Left kidney (tissue), 2 donors: ENCODE measurements around the gene RYR1. TPM values are rescaled to one million over a fixed set of nuclear protein-coding genes. Genes with fewer than 3 reads are reported as not detected.
"Not testable (repeated sequence)": the region's sequence is repeated elsewhere in the genome, so short reads cannot be mapped to it uniquely, and the experiment has no call there.

Source experiments
- DNase-seq: peaks from one replicate; pipeline ENCODE4 v3.0.0-alpha.2; 2013
- polyA plus RNA-seq: library from polyadenylated mRNA; unstranded; fragments of 120-200 nt; gene quantifications from one replicate; pipeline ENCODE4 v1.2.1, GENCODE V29; 2013; ENCODE audit not compliant: insufficient read length

The RYR1 gene
- polyA plus RNA-seq, 1 donor: 9.6 TPM

DNA sequence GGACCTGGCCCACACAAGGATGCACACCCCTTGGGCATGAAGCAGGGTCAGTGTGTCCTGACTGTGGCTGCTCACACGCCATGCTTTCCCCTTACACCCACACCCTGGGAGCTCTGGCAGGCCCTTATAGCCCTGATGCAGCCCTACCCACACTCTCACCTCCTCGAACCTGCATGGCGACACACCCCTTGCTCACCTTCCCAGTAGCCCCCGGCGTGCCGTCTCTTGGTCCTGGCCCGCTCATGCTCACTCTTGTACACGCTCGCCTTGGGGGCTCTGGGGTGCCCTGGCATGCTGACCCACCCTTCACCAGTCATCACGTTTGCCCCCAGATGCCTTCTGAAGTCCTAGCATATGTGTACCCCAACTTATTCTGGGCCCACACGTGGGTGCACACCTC lies 128.2 kb downstream of the RYR1 start:
- DNase-seq: no peak

DNA sequence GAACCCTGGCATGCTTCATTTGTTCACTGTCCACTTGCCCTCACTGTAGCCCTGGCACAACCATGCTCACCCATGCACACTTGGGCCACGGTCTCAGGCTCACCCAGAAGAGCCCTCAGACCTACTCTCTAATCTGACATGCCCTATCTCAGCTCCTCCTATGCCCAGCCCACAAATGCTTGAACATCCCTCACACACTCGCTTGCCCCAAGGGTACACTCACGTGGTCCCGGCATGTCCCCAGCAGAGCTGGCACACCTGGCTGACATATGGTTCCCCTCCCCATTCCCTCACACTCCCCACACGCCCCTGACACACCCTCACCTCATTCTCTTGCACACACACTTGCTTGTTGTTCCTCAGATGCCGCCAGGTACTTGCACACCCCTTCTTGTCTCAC lies 128.6 kb downstream of the RYR1 start:
- DNase-seq: no peak

DNA sequence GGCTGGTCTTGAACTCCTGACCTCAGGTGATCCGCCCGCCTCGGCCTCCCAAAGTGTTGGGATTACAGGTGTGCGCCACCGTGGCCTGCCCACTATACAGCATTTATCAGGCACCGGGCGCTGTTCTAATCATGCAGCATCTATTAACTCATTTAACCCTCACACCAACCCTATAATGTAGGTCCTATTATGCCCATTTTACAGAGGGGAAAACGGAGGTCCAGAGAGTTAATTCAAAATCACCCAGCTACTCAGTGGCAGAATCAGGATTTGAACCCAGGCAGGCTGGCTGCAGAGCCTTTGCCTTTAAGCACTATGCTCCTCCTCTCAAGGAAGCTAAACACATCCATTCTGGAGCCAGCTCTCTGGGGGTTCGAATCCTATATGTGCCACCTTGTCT lies 130.0 kb downstream of the RYR1 start:
- DNase-seq: no peak

DNA sequence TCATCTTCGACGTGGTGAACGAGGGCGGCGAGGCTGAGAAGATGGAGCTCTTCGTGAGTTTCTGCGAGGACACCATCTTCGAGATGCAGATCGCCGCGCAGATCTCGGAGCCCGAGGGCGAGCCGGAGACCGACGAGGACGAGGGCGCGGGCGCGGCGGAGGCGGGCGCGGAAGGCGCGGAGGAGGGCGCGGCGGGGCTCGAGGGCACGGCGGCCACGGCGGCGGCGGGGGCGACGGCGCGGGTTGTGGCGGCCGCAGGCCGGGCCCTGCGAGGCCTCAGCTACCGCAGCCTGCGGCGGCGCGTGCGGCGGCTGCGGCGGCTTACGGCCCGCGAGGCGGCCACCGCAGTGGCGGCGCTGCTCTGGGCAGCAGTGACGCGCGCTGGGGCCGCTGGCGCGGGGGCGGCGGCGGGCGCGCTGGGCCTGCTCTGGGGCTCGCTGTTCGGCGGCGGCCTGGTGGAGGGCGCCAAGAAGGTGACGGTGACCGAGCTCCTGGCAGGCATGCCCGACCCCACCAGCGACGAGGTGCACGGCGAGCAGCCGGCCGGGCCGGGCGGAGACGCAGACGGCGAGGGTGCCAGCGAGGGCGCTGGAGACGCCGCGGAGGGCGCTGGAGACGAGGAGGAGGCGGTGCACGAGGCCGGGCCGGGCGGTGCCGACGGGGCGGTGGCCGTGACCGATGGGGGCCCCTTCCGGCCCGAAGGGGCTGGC lies 131.6 kb downstream of the RYR1 start:
- no peak for DNase-seq

DNA sequence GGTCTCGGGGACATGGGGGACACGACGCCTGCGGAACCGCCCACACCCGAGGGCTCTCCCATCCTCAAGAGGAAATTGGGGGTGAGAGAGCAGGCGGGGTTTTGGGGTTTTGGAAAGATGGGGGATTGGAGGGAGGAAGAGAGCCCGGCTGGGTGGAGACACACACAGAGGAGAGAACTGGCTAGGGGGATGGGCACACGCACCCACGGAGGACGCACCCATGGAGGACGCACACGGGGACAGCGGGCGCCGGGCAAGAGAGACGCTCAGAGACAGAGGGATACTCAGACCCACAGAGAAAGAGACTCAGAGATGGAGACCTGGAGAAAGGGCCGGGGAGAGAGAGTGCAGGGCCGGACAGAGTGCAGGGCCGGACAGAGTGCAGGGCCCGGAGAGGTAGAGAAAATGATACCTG lies 132.2 kb downstream of the RYR1 start:
- no peak for DNase-seq

DNA sequence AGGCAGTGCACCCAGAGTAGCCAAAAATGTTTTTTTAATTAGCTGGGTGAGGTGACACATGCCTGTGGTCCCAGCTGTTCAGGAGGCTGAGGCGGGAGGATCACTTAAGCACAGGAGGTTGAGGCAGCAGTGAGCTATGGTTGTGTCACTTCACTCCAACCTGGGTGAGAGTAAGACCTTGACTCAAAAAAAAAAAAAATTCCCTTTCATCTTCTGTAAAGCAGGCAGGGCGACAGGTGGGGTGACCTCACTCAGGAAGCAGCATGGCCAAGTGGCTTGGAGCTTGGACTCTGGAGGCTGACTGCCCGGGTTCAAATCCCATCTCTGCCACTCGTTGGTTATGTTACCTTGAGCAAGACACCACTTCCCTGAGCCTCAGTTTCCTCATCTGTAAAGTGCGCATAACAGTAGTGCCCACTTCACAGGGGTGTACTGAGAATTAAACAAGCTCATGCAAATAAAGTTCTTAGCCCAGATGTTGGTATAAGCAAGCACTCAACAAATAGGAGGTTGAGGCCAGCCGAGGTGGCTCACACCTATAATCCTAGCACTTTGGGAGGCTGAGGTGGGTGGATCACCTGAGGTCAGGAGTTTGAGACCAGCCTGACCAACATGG lies 136.0 kb downstream of the RYR1 start:
- no peak for DNase-seq

DNA sequence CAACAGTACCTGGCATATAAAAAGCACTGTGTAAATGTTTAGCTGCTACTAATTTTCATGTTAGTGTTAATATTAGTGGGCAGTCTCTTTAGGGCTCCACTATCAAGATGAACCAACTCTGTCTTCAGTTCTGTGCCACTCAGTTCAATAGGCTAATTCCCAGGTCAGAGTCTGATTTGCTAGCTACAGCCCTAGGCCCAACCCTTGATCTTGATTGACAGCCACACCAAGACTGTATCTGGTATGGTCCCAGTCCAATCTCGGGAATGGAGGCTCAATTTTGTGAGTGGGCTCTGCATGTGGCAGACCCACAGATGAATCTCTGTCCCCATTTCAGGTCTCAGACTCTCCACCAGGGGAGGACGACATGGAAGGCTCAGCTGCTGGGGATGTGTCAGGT lies 138.2 kb downstream of the RYR1 start:
- DNase-seq: no peak

DNA sequence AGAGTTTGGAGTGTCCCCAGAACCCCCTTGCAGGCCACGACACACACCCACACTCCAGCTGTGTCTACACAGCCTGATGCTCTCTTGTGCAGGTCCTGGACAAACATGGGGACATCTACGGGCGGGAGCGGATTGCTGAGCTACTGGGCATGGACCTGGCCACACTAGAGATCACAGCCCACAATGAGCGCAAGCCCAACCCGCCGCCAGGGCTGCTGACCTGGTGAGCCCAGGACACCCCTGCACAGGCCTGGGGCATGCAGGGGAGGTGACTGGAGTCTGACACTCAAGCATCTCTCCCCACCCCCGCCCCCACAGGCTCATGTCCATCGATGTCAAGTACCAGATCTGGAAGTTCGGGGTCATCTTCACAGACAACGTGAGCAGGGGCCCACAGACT lies 144.3 kb downstream of the RYR1 start:
- no peak for DNase-seq

DNA sequence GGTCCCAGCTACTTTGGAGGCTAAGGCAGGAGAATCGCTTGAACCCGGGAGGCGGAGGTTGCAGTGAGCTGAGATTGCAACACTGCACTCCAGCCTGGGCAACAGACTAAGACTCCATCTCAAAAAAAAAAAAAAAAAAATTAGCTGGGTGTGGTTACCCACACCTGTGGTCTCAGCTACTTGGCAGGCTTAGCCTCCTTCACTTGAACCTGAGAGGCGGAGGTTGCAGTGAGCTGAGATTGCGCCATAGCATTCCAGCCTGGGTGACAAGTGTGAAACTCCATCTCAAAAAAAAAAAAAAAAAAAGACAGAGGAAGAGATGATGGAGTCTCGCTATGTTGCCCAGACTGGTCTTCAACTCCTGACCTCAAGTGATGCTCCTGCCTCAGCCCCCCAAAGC lies 145.8 kb downstream of the RYR1 start:
- not testable (repeated sequence) for DNase-seq

DNA sequence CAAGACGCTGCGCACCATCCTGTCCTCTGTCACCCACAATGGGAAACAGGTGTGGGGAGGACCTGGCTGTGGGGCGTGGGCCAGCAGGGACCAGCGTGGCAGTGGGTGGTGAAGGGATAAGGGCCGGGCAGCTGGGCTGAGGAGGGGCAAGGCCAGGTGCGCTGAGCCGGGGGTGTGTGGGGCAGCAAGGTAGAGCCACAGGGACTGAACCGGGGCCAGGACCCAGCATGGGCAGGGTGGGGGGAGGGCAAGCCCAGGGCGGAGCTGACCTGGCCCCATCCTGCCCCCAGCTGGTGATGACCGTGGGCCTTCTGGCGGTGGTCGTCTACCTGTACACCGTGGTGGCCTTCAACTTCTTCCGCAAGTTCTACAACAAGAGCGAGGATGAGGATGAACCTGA lies 146.6 kb downstream of the RYR1 start:
- no peak for DNase-seq

DNA sequence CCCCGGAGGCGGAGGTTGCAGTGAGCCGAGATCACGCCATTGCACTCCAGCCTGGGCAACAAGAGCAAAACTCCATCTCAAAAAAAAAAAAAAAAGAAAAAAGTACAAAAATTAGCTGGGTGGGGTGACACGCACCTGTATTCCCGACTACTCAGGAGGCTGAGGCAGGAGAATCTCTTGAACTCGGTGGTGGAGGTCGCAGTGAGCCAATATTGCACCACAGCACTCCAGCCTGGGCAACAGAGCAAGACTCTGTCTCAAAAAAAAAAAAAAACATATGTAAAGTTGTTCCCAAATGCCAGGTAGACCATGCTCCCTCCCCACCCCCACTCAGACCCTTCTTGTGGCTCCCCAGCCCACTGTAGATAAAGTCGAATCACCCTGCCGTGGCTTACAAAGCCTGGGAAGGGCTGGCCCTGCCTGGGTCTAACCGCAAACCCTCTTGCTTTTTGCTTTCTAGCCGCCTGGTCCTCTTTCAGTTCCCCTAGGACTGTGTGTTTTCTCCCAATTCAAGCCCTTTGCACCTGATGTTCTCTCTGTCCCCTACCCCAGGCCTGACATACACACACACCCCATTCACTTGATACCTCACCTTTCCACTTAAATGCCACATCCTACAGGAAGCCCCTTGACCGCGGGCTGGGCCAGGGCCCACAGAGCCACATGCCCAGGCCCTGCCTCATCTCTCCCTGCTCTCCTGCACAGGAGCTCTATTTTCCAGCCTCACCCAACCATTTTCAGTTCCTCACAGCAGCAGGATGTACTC lies 149.9 kb downstream of the RYR1 start:
- DNase-seq: no peak

DNA sequence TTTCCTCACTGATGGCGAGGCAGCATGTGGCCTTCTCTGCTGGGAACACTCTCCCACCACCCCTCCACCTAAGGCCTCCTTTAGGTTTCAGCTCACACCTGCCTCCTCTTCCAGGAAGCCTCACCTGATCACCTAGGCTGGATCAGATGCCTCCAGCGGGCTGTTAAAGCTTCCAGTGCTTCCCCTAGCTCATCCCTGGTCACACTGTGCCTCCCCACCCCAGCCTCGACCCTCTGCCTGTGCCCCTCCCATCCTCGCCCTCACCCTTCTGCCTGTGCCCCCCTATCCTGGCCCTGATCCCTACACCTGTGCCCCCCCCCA lies 150.5 kb downstream of the RYR1 start:
- no peak for DNase-seq

DNA sequence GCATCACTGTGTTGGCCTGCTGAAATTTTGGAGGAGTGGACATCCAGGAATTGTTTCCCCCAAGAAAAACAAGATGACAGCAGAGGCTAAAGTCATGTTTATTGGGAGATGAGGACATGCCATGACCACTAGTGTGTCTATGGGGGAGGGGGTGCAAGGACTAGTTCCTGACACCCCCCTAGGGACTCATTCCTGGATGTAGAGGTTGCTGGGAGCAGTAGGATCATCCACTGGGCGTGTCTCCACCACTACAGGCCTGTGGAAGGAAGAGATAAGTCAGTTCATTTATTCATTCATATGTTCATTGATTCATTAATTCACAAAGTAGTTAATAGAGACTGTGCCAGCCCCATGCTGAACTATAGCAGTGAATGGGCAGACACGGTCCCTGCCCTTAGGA lies 154.1 kb downstream of the RYR1 start:
- no peak for DNase-seq

DNA sequence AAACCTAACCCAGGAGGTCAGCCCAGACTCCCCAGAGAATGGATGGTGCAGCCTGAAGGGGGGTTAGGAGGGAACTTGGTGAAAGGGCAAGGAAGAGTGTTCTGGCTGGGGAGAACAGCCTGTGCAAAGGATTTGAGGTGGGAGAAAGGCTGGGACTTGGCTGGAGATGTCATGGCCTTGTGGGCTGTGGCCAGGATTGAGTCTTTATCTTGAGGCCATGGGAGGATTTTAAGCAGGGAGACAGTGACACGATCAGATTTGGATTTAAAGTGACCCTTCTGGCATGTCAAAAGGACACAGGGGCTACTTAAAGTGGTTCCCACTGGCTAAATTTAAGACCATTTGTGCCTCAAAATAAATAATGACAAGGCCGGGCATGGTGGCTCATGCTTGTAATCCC lies 154.6 kb downstream of the RYR1 start:
- no peak for DNase-seq

DNA sequence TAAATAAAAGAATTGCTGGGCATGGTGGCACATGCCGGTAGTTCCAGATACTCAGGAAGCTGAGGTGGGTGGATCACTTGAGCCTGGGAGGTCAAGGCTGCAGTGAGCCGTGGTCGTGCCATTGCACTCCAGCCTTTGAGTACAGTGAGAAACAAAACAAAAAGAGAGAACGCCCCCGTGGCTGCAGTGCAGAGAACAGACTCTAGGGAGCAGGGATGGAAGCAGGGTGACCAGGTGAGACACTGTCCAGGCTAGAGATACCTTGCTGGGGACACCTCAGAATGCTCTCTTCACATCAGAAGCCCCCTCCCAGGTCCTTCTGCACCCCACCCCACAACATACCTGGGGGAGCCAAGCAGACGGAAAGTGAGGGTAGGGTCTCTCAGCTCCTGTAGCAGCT lies 159.4 kb downstream of the RYR1 start:
- no peak for DNase-seq

DNA sequence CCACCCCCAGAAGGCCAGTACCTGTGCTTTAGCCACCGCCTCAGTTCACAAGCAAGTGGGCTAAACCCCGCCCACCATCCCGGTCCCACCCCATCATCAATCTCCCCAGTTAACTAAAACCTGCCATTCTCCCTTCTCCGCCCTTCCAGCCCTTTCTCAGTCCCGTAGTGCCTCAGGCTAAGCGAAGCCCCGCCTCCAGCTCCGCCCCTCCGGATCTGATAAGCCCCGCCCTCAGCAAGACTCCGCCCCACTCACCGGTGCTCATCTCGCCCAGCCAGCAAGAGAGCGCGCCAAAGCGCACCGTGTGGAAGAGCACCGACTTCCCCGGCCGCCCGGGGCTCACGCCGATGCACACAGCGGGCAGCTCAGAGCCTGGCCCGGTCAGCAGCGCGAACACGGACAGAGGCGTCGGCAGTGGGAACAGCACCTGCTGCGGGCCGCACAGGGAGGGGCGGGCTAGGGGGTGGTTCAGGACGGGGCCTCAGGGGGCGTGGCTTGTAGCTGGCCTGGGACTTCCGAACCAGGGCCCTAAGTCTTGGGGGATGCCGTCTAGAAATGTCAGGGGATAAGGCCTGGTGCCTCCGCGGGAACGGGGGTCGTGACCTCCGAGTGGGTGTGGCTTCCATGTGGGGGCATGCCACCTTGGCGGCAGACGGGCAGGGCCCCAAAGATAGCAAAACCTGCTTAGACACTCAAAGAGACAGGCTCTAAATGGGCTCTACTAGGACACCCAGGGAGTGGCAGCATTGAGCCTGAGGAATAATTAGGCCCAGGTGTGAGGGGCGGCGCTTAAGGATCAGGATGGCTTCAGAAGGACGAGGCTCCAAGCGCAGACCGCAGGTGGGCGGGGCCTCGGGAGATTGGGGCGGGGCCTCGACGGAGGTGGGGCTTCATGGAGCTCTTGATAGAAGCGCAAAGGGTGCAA lies 162.8 kb downstream of the RYR1 start:
- DNase-seq: peak; percentile 63

DNA sequence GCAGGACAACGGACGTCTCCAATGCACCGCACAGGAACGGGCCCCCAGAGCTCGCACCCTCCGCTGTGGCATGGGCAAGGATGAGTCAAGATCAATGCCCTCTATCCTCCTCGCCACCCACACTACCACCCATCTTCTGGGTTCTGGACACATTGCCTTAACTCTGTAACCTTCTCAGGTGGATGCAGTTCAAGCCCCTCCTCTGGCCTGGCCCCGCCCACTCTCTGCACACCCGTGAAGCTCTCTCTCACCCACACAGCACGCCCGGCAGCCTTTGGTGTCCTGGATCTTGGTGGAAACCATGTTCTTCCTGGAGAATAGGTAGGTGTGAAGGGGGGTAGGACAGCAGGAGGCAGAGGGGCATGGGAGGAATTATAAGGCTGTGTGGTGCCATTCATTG lies 163.6 kb downstream of the RYR1 start:
- no peak for DNase-seq

DNA sequence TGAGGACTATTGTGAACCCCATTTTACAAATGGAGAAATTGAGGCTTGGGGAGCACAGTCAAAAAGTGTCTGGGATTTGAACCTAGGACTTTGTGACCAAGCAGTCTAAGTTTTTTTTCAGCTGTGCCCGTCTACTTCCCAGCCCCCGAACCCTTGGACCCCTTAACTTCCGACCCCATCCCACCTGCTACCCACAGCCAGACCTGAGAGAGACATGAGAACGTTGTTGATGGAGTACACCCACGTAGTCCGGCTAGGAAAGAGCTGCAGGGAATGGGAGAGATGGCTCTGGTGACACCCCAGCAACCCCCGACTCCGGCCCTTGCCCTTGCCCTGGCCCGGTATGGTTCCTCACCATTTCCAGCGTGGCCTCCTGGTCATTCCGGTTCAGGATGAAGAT lies 166.2 kb downstream of the RYR1 start:
- DNase-seq: no peak

DNA sequence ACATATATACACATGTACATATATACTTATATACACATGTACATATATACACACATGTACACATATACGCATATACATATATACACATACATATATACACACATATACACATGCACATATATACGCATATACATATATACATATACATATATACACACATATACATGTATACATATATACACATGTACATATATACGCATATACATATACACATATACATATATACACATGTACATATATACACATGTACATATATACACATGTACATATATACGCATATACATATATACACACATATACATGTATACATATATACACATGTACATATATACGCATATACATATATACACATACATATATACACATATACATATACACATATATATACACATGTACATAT lies 169.4 kb downstream of the RYR1 start:
- not testable (repeated sequence) for DNase-seq

DNA sequence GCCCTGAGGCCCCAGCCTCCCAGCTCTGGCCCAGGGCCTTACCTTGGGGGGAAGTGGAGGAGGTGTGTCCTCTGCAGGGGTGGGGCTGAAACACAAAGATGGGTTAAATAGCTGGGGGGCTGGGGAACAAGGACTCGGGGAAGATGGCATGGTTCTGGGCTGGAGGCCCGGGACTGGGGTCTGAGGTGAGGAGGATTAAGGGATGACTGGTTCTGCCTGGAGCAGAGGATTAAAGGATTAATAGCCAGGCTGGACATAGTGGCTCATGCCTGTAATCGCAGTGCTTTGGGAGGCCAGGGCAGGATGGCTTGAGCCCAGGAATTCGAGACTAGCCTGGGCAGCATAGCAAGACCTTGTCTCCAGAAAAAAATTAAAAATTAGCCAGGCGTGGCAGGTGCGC lies 172.6 kb downstream of the RYR1 start:
- no peak for DNase-seq

DNA sequence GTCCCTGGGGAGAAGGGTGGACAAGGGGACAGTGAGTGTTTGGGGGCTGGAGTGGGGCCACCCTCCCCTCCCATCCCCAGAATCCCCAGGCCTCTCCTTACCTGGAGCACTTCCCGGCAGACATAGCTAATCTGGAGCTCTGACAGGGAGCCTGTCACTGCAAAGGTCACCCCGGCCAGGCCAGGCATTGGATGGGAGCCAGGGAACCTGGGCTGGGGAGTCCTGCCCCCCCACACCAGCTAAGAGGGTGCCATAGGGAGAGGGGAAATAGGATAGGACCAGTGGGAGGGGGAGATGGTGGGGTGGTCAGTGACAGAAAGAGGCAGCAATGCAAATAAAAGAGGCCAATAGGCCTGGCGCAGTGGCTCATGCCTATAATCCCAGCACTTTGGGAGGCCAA lies 180.8 kb downstream of the RYR1 start:
- no peak for DNase-seq

DNA sequence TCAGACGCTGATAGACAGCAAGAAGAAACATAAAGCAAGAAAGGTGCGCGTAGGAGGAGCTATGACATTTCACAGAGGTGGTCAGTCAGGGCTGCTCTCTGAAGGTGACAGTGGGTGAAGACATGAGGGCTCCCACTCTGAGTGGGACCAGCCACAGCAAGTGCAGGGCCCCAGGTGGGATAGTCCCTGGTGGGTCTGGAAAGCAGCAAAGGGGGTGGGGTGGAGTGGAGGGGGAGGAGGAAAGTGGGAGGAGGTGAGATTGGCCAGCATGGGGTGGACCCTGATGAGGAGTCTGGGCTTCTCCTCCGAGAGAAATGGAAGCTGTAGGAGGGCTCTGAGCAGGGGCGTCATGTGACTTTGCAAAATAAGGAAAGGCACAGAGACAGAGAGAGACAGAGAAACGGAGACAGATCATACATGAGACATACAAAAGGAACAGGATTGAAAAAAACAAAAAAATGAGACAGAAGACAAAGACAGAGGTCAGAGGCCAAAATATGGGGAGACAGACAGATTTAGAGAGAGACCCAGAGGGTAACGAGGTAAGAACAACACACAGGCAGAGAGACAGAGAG lies 181.6 kb downstream of the RYR1 start:
- no peak for DNase-seq
